Adipocyte (in vitro differentiated cells): ENCODE measurements around the gene SRRD.

Experiments
- DNase-seq: peaks from one replicate; pipeline ENCODE4 v3.0.0-alpha.2; 2015; ENCODE audit warnings: low read depth
- H3K27me3 ChIP-seq: replicated peaks from 2 replicates; pipeline ENCODE4 v1.7.0; 2013; ENCODE audit warnings: mild to moderate bottlenecking, low read length, moderate library complexity; ENCODE audit not compliant: control insufficient read depth, insufficient read depth
- H3K36me3 ChIP-seq: 2 replicates; pipeline ENCODE4 v1.7.0; 2013; ENCODE audit warnings: low read length, mild to moderate bottlenecking, moderate library complexity; ENCODE audit not compliant: control insufficient read depth, insufficient read depth, severe bottlenecking
- H3K4me1 ChIP-seq: 2 replicates; pipeline ENCODE4 v1.7.0; 2013; ENCODE audit warnings: mild to moderate bottlenecking, low read length, moderate library complexity; ENCODE audit not compliant: control insufficient read depth, insufficient read depth
- H3K4me3 ChIP-seq: 2 replicates; pipeline ENCODE4 v1.7.0; 2013; ENCODE audit warnings: mild to moderate bottlenecking, low read length, moderate library complexity
- H3K9ac ChIP-seq: 2 replicates; pipeline ENCODE4 v1.7.0; 2013; ENCODE audit warnings: mild to moderate bottlenecking, low read length, moderate library complexity
- H3K9me3 ChIP-seq: 2 replicates; pipeline ENCODE4 v1.7.0; 2013; ENCODE audit warnings: mild to moderate bottlenecking, low read length, moderate library complexity; ENCODE audit not compliant: control insufficient read depth

Gene SRRD

DNA sequence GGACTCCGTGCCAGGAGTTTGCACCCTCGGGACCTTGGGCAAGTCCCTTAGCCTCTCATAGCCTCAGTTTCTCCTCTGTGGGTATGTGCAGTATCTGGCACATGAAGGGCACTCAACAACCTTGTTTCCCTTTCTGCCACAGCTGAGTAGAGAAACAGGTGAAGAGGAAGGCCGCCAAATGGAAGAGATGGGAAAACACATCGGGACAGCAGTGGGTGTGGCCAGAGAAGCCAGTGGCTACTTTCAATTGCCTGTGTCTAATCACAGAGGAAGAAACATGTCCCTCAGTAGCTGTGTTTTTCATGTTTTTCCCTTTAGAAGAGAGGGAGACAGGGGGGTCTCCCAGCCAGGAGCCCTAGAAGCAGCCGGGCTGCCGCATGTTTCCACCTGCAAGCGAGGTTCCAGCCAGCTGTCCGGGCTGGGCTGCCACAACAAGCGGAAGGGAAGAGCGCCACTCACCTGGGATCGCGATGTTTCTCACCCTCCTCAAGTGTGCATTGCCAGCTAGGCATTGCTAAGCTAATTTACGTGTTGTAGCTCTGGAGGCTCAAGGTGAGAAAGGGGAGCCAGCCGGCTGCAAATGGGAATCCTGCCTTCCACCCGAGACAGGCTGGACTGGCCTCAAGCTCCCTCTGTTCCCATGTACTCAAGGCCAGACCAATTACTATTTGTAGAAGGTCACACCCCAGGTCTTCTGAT is 38.0 kb upstream of the SRRD start:
- DNase-seq, result no peak
- no peaks in the 10 kb centered on the region for H3K27me3 ChIP-seq
- H3K36me3 ChIP-seq, result no peaks in the 10 kb centered on the region
- no peak overlapping the region for H3K4me3 ChIP-seq
- no peak overlapping the region for H3K9ac ChIP-seq
- no peaks in the 10 kb centered on the region for H3K4me1 ChIP-seq
- no peaks in the 10 kb centered on the region for H3K9me3 ChIP-seq

DNA sequence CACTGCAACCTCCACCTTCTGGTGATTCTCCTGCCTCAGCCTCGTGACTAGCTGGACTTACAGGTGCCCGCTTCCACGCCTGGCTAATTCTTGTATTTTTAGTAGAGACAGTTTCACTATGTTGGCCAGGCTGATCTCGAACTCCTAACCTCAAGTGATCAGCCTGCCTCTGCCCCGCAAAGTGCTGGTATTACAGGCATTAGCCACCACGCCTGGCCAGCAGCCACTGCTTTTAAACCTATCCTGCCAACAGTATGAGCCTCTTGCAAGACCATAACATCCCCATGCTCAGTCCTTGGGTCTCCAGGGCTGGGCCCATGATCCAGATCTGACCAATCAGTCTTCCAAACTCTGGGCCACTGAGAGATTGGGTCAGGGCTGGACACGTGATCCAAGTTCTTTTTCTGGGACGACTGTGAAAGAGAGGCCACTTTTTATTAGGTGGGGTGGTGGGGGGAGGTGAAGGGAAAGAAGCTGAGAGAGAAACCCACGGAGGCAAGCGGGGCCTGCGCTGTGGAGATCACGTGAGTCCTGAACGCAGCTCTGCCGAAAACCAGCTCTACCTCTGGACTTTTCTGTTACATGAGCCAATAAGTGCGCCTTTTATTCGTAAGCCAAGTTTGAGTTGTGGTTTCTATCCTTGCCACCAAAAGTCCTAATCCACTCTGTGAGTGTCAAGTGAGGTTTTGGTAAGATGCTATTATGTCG is 36.7 kb upstream of the SRRD start:
- no peak overlapping the region for H3K4me3 ChIP-seq
- no peak overlapping the region for H3K9ac ChIP-seq
- no peaks in the 10 kb centered on the region for H3K9me3 ChIP-seq
- no peaks in the 10 kb centered on the region for H3K4me1 ChIP-seq
- no peaks in the 10 kb centered on the region for H3K27me3 ChIP-seq
- DNase-seq, result no peak
- H3K36me3 ChIP-seq, result peaks cover 8% of the 10 kb centered on the region

GRCh38 chr22:26447584-26448329 is 35.9 kb upstream of the SRRD start:
- DNase-seq, result no peak
- H3K9me3 ChIP-seq, result no peaks in the 10 kb centered on the region
- H3K4me3 ChIP-seq, result no peak overlapping the region
- no peaks in the 10 kb centered on the region for H3K4me1 ChIP-seq
- no peaks in the 10 kb centered on the region for H3K27me3 ChIP-seq
- no peak overlapping the region for H3K9ac ChIP-seq
- peaks cover 16% of the 10 kb centered on the region for H3K36me3 ChIP-seq

DNA sequence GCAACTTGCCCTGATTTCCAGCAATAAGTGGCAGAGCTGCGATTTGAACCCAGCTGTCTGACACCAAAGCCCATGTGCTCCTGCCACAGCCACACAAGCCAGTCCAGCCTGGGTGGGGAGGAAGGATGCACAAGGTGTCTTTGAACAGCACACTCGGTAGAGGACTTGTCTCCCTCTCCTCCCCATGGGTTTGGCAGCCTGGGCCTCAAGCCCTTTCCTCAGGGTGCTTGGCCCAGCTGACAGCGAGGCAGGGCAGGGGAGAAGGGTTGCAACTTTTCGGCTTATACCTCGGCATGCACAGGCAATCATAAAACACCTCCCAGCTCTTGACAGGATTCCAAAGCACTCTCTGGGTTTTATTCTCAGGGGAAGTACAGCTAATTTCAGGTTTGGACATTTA is 35.3 kb upstream of the SRRD start:
- H3K27me3 ChIP-seq, result no peaks in the 10 kb centered on the region
- no peak for DNase-seq
- H3K4me3 ChIP-seq, result no peak overlapping the region
- H3K9ac ChIP-seq, result no peak overlapping the region
- H3K9me3 ChIP-seq, result no peaks in the 10 kb centered on the region
- H3K36me3 ChIP-seq, result peaks cover 21% of the 10 kb centered on the region
- no peaks in the 10 kb centered on the region for H3K4me1 ChIP-seq

- H3K9me3 ChIP-seq, result no peaks in the 10 kb centered on the region
- H3K27me3 ChIP-seq, result no peaks in the 10 kb centered on the region
- H3K36me3 ChIP-seq, result peaks cover 27% of the 10 kb centered on the region
- no peak overlapping the region for H3K4me3 ChIP-seq
- no peaks in the 10 kb centered on the region for H3K4me1 ChIP-seq
- DNase-seq, result no peak
- H3K9ac ChIP-seq, result no peak overlapping the region
These were observed 34.7 kb upstream of the SRRD start for GRCh38 chr22:26448941-26449340.

DNA sequence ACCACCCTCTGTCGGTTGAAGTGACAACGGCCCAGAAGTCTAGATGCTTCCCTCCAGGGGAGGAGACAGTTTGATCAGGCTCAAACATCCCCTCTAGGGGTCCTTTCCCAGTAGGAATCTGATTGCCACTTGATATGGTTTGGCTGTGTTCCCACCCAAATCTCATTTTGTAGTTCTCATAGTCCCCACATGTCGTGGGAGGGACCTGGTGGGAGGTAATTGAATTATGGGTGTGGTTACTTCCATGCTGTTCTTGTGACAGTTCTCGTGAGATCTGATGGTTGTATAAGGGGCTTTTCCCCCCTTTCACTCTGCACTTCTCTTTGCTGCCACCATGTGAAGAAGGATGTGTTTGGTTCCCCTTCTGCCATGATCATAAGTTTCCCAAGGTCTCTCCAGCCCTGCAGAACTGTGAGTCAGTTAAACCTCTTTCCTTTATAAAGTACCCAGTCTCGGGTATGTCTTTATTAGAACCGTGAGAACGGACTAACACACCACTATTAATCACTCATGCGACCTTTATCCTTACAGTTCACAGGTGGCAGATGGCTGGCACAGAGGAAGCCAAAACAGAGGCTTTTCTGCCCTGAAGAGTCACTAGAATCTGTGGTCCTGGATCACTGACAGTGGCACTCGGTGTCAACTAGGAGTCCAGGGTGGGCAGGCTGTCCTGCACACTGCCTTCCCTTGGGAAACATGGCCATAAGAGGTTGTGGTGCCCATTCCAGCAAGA is 33.1 kb upstream of the SRRD start:
- DNase-seq, result no peak
- no peak overlapping the region for H3K4me3 ChIP-seq
- H3K9ac ChIP-seq, result no peak overlapping the region
- H3K27me3 ChIP-seq, result no peaks in the 10 kb centered on the region
- no peaks in the 10 kb centered on the region for H3K9me3 ChIP-seq
- H3K36me3 ChIP-seq, result peaks cover 31% of the 10 kb centered on the region
- H3K4me1 ChIP-seq, result no peaks in the 10 kb centered on the region

GRCh38 chr22:26452236-26453016 is 31.3 kb upstream of the SRRD start:
- Histone ChIP-seq H3K9me3 (no peaks in the 10 kb centered on the region), H3K27me3 (no peaks in the 10 kb centered on the region), H3K4me1 (no peaks in the 10 kb centered on the region), H3K4me3 (no peak overlapping the region), H3K36me3 (peaks cover 43% of the 10 kb centered on the region), H3K9ac (no peak overlapping the region)
- DNase-seq, result no peak

DNA sequence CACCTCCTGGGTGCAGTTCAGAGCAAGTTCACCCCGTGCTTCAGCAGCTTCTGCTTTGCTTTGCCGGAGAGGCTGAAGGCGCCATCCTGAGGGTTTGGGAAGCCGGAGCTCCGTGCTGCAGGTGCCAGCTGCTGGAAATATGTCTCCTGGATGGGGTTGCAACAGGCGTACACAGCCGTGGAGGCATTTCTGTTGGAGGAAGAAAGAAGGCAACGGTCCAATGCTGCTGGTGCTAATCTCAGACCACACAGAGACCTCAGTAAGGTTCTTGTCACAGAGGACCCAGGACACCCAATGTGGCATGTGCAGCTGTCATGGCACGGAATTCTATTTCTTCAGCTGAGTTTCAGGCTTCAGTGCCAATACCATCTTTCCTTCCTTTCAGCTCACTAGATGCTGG is 30.5 kb upstream of the SRRD start:
- no peaks in the 10 kb centered on the region for H3K27me3 ChIP-seq
- no peaks in the 10 kb centered on the region for H3K9me3 ChIP-seq
- H3K9ac ChIP-seq, result no peak overlapping the region
- DNase-seq, result no peak
- H3K4me1 ChIP-seq, result no peaks in the 10 kb centered on the region
- no peak overlapping the region for H3K4me3 ChIP-seq
- peaks cover 50% of the 10 kb centered on the region for H3K36me3 ChIP-seq

DNA sequence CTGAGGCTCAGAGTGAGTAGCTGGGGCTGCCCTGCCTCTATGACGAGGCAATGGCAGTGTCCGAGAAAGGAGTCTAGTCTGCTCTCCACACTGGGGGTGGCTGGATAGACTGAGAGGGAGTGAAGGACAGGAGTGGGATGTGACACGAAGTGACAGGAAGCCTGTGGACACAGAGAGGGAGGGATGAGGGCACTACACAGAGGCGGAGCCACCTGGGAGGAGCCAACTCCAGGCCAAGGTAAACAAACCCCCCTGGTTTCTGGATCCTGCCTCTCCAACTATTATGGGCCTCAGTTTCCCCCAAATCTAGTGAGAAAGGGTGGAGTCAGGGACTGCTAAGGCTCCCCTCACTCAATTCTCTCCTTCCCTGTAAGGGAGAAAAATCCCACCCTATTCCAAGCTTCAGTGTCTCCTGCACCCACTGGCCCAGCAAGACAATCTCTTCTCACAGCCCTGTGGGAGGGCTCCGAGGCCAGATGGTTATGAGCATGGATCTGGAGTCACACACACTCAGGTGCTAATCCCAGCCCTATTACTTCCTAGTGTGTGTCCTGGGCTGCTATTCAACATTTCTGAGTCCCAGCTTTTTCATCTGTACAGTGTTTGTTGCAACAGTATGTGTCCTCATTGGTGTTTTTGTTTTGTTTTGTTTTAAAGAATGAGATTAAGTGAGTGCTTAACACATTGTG is 29.7 kb upstream of the SRRD start:
- H3K27me3 ChIP-seq, result no peaks in the 10 kb centered on the region
- H3K9me3 ChIP-seq, result no peaks in the 10 kb centered on the region
- no peak overlapping the region for H3K4me3 ChIP-seq
- peaks cover 54% of the 10 kb centered on the region for H3K36me3 ChIP-seq
- DNase-seq, result no peak
- no peak overlapping the region for H3K9ac ChIP-seq
- no peaks in the 10 kb centered on the region for H3K4me1 ChIP-seq

- Histone ChIP-seq H3K4me3 (no peak overlapping the region), H3K36me3 (peaks cover 47% of the 10 kb centered on the region), H3K4me1 (peaks cover 16% of the 10 kb centered on the region), H3K9ac (no peak overlapping the region), H3K27me3 (no peaks in the 10 kb centered on the region), H3K9me3 (no peaks in the 10 kb centered on the region)
- no peak for DNase-seq
These were observed 25.9 kb upstream of the SRRD start for GRCh38 chr22:26457661-26458272.
